AG04449 (cell line): ENCODE measurements around the gene CARD11.

Experiments
- CTCF ChIA-PET: fragments of 350-600 bp; formaldehyde crosslinking; extraction: SDS; loops from one replicate; lab custom pipeline; 2021; ENCODE audit warnings: antibody characterized with exemption; lab: Yijun Ruan, JAX
- POLR2A ChIA-PET: fragments of 400-600, 350-600 bp; formaldehyde crosslinking; extraction: SDS; loops from one replicate; lab custom pipeline; 2020; ENCODE audit warnings: antibody characterized with exemption, inconsistent platforms; lab: Yijun Ruan, JAX
- DNase-seq: peaks from one replicate; pipeline ENCODE4 v3.0.0-alpha.2; 2010; ENCODE audit warnings: low read depth, low spot score
- H3K4me3 ChIP-seq: 2 replicates; pipeline ENCODE4 v1.5.1; 2011; ENCODE audit warnings: low read depth, mild to moderate bottlenecking, control low read depth, low read length
- CTCF ChIP-seq: IDR thresholded peaks from one replicate; pipeline ENCODE4 v1.5.1; 2011; ENCODE audit warnings: mild to moderate bottlenecking, moderate library complexity, low read length, control low read depth, inconsistent platforms; ENCODE audit not compliant: insufficient read depth; ENCODE audit errors: missing control alignments

The CARD11 gene

GRCh38 chr7:2945171-2945570 is 98.5 kb downstream of the CARD11 start:
- no peak for DNase-seq
- no peak for TF ChIP-seq CTCF
- CTCF ChIA-PET, result no interaction called here
- POLR2A ChIA-PET, result no interaction called here
- H3K4me3 ChIP-seq, result no peak overlapping the region

GRCh38 chr7:2944739-2945138 is 98.9 kb downstream of the CARD11 start:
- TF ChIP-seq CTCF, result no peak
- no peak overlapping the region for H3K4me3 ChIP-seq
- CTCF ChIA-PET, result no interaction called here
- DNase-seq, result no peak
- POLR2A ChIA-PET, result no interaction called here

- TF ChIP-seq CTCF, result no peak
- CTCF ChIA-PET, result no interaction called here
- DNase-seq, result no peak
- POLR2A ChIA-PET, result no interaction called here
- no peak overlapping the region for H3K4me3 ChIP-seq
Observed at GRCh38 chr7:2943851-2944601, 99.6 kb downstream of the CARD11 start.

GRCh38 chr7:2941216-2941859 is 102.3 kb downstream of the CARD11 start:
- no peak for DNase-seq
- POLR2A ChIA-PET, result no interaction called here
- CTCF ChIA-PET, result no interaction called here
- no peak for TF ChIP-seq CTCF
- H3K4me3 ChIP-seq, result no peak overlapping the region

GRCh38 chr7:2940466-2940865 is 103.2 kb downstream of the CARD11 start:
- POLR2A ChIA-PET, result no interaction called here
- CTCF ChIA-PET, result no interaction called here

More at GRCh38 chr7:2940466-2940865, 103.2 kb downstream of the CARD11 start:
- no peak overlapping the region for H3K4me3 ChIP-seq
- no peak for DNase-seq
- TF ChIP-seq CTCF, result no peak
